Neural crest cell (in vitro differentiated cells): ENCODE measurements around the gene MECP2. TPM values are rescaled to one million over a fixed set of nuclear protein-coding genes. Genes with fewer than 3 reads are reported as not detected.
A peak's percentile ranks its signal among the peaks of the same experiment; 100 is the strongest.

ENCODE experiments used
- DNase-seq: peaks from one replicate; pipeline ENCODE4 v3.0.0; 2021; ENCODE audit warnings: low read depth, mixed read lengths, low spot score
- H3K27ac Mint-ChIP-seq: one replicate; pipeline ENCODE4 v1.8.0; 2021; ENCODE audit warnings: mild to moderate bottlenecking, mixed read lengths; ENCODE audit not compliant: unreplicated experiment
- H3K27me3 Mint-ChIP-seq: 2 replicates; pipeline ENCODE4 v1.8.0; 2021; ENCODE audit warnings: low read depth, mild to moderate bottlenecking, mixed read lengths
- H3K36me3 Mint-ChIP-seq: 2 replicates; pipeline ENCODE4 v1.8.0; 2021; ENCODE audit warnings: low read depth, mild to moderate bottlenecking, mixed read lengths
- H3K4me1 Mint-ChIP-seq: 2 replicates; pipeline ENCODE4 v1.8.0; 2021; ENCODE audit warnings: mixed read lengths
- H3K4me3 Mint-ChIP-seq: one replicate; pipeline ENCODE4 v1.8.0; 2021; ENCODE audit warnings: mild to moderate bottlenecking, mixed read lengths
- H3K9me3 Mint-ChIP-seq: 2 replicates; pipeline ENCODE4 v1.8.0; 2021; ENCODE audit warnings: mixed read lengths
- total RNA-seq: library from RNA; stranded (reverse); gene quantifications from 2 replicates; pipeline ENCODE4 v1.2.1, GENCODE V29; 2021
- TF ChIP-seq, protein P1 (sequence below): fragments of 200-600 bp; sonication (generic); conservative IDR thresholded peaks from 2 replicates; pipeline ENCODE4 v1.5.0; 2021; ENCODE audit warnings: antibody characterized with exemption, mild to moderate bottlenecking

Gene MECP2
- total RNA-seq, 1 donor from 2014 or later, result 49.1 TPM

- peaks cover 8% of the 10 kb centered on the region for H3K36me3 Mint-ChIP-seq
- H3K9me3 Mint-ChIP-seq, result no peaks in the 10 kb centered on the region
These were observed 64.9 kb downstream of the MECP2 start for GRCh38 chrX:154032653-154033052.

GRCh38 chrX:154032160-154032559 is 65.4 kb downstream of the MECP2 start:
- no peak overlapping the region for H3K4me3 Mint-ChIP-seq
- H3K4me1 Mint-ChIP-seq, result peaks cover 5% of the 10 kb centered on the region
- TF ChIP-seq, protein P1, sequence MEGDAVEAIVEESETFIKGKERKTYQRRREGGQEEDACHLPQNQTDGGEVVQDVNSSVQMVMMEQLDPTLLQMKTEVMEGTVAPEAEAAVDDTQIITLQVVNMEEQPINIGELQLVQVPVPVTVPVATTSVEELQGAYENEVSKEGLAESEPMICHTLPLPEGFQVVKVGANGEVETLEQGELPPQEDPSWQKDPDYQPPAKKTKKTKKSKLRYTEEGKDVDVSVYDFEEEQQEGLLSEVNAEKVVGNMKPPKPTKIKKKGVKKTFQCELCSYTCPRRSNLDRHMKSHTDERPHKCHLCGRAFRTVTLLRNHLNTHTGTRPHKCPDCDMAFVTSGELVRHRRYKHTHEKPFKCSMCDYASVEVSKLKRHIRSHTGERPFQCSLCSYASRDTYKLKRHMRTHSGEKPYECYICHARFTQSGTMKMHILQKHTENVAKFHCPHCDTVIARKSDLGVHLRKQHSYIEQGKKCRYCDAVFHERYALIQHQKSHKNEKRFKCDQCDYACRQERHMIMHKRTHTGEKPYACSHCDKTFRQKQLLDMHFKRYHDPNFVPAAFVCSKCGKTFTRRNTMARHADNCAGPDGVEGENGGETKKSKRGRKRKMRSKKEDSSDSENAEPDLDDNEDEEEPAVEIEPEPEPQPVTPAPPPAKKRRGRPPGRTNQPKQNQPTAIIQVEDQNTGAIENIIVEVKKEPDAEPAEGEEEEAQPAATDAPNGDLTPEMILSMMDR, result no peak
- no peaks in the 10 kb centered on the region for H3K27me3 Mint-ChIP-seq
- no peak for DNase-seq
- peak overlapping the region; percentile 19 for H3K27ac Mint-ChIP-seq
- H3K36me3 Mint-ChIP-seq, result peaks cover 8% of the 10 kb centered on the region
- H3K9me3 Mint-ChIP-seq, result no peaks in the 10 kb centered on the region

More at GRCh38 chrX:154032653-154033052, 64.9 kb downstream of the MECP2 start:
- TF ChIP-seq, protein P1, result no peak
- no peak overlapping the region for H3K4me3 Mint-ChIP-seq
- no peak for DNase-seq
- H3K27me3 Mint-ChIP-seq, result no peaks in the 10 kb centered on the region
- H3K4me1 Mint-ChIP-seq, result peaks cover 5% of the 10 kb centered on the region
- peak overlapping the region; percentile 19 for H3K27ac Mint-ChIP-seq

- DNase-seq, result no peak
- TF ChIP-seq, protein P1, result no peak
- Mint-ChIP-seq H3K27ac (no peak overlapping the region), H3K4me3 (no peak overlapping the region), H3K4me1 (peaks cover 5% of the 10 kb centered on the region), H3K27me3 (no peaks in the 10 kb centered on the region), H3K36me3 (peaks cover 8% of the 10 kb centered on the region), H3K9me3 (no peaks in the 10 kb centered on the region)
These were observed 66.7 kb downstream of the MECP2 start for GRCh38 chrX:154030715-154031305.

GRCh38 chrX:154030266-154030665 is 67.3 kb downstream of the MECP2 start:
- Mint-ChIP-seq H3K36me3 (peaks cover 8% of the 10 kb centered on the region), H3K4me1 (peaks cover 5% of the 10 kb centered on the region), H3K4me3 (no peak overlapping the region), H3K9me3 (no peaks in the 10 kb centered on the region), H3K27ac (no peak overlapping the region), H3K27me3 (no peaks in the 10 kb centered on the region)
- TF ChIP-seq, protein P1, result no peak
- DNase-seq, result no peak

DNA sequence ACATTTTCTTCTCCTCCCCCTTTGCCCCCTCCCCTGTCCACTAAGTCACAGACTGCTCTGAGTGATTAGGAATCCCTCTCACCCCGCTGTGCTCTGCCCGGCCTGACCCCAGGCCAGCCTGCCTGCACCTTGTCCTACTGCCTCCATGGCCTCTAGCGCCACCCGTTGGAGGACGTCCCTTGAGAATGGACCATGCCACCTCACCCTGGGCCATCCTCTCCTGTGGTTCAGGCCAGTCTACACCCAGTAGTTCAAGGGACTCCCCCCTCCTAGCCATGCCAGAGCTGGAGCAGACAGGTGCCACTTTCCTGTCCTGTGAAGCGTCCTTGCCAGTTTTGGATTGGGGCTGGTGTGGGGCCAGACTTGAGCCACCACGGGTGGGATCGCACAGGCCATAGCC is 68.1 kb downstream of the MECP2 start:
- Mint-ChIP-seq H3K27ac (no peak overlapping the region), H3K4me1 (peaks cover 5% of the 10 kb centered on the region), H3K4me3 (no peak overlapping the region), H3K27me3 (no peaks in the 10 kb centered on the region), H3K9me3 (no peaks in the 10 kb centered on the region), H3K36me3 (peaks cover 4% of the 10 kb centered on the region)
- no peak for DNase-seq
- TF ChIP-seq, protein P1, result no peak
